HFF-Myc (cell line): ENCODE measurements around the gene IER5.

Experiments
- DNase-seq: peaks from one replicate; pipeline ENCODE4 v3.0.0-alpha.2; 2011; ENCODE audit warnings: low read depth; ENCODE audit errors: extremely low read depth
- H3K4me3 ChIP-seq: replicated peaks from 2 replicates; pipeline ENCODE4 v1.5.1; 2011; ENCODE audit warnings: low read depth, mild to moderate bottlenecking, control low read depth, low read length
- CTCF ChIP-seq: IDR thresholded peaks from 2 replicates; pipeline ENCODE4 v1.5.1; 2012; ENCODE audit warnings: mild to moderate bottlenecking, low read depth, low read length, control low read depth; ENCODE audit errors: missing control alignments

IER5 gene

GRCh38 chr1:181094416-181095212 is 6.1 kb downstream of the IER5 start:
- no peak for DNase-seq
- TF ChIP-seq CTCF: no peak
- H3K4me3 ChIP-seq: no peak overlapping the region

GRCh38 chr1:181095260-181095659 is 6.8 kb downstream of the IER5 start:
- H3K4me3 ChIP-seq: no peak overlapping the region
- DNase-seq: no peak
- TF ChIP-seq CTCF: no peak

- DNase-seq: no peak
- no peak overlapping the region for H3K4me3 ChIP-seq
- no peak for TF ChIP-seq CTCF
These were observed 7.3 kb downstream of the IER5 start for GRCh38 chr1:181095763-181096184.

- H3K4me3 ChIP-seq: no peak overlapping the region
- no peak for TF ChIP-seq CTCF
- DNase-seq: no peak
These were observed 8.7 kb downstream of the IER5 start for GRCh38 chr1:181097242-181097641.

- H3K4me3 ChIP-seq: no peak overlapping the region
- no peak for DNase-seq
These were observed 10.9 kb downstream of the IER5 start for GRCh38 chr1:181099152-181100014.

More at GRCh38 chr1:181099152-181100014, 10.9 kb downstream of the IER5 start:
- TF ChIP-seq CTCF: no peak
